SU-DHL-6 (cell line): ENCODE results near the gene COL1A2.

Experiments
- EZH2phosphoT487 ChIP-seq: fragments of 200-600 bp; sonication (generic), shearing (Covaris generic); conservative IDR thresholded peaks from 2 replicates; pipeline ENCODE4 v1.6.1; 2018; ENCODE audit warnings: mild to moderate bottlenecking, antibody characterized with exemption, low read length, moderate library complexity, mixed read lengths
- TF ChIP-seq, protein P1 (sequence below): fragments of 200-600 bp; sonication (generic); IDR thresholded peaks from one replicate; pipeline ENCODE4 v1.5.1; 2017; ENCODE audit warnings: antibody characterized with exemption, mild to moderate bottlenecking, low read length, moderate library complexity; ENCODE audit not compliant: insufficient read depth, poor library complexity, severe bottlenecking

DNA sequence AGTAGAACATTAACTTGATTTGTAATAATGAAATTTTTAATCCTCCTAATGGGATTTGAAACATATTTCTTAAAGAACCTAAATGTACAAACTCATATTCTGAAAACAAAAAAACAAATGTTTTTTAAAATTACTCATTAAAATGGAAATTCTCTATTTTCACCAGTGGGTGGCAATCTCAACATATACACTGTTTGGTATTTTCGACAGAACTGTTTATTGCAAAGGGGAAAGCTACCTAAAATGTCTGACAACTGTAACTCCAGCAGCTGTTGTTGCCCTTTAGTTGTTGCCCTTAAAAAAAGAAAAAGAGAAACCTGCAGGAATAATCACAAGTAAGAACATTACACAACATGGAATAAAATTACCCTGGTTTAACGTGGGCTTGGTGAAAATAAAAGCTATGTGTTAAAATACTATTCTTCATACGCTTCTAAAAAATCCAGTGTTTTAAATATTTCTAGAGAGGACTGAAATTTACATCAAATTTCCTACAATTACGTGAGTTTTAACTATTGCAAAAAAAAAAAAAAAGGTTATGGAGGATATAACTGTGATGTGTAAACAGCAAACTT lies 54.5 kb downstream of the COL1A2 start:
- TF ChIP-seq, protein P1, sequence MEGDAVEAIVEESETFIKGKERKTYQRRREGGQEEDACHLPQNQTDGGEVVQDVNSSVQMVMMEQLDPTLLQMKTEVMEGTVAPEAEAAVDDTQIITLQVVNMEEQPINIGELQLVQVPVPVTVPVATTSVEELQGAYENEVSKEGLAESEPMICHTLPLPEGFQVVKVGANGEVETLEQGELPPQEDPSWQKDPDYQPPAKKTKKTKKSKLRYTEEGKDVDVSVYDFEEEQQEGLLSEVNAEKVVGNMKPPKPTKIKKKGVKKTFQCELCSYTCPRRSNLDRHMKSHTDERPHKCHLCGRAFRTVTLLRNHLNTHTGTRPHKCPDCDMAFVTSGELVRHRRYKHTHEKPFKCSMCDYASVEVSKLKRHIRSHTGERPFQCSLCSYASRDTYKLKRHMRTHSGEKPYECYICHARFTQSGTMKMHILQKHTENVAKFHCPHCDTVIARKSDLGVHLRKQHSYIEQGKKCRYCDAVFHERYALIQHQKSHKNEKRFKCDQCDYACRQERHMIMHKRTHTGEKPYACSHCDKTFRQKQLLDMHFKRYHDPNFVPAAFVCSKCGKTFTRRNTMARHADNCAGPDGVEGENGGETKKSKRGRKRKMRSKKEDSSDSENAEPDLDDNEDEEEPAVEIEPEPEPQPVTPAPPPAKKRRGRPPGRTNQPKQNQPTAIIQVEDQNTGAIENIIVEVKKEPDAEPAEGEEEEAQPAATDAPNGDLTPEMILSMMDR = peak; percentile 50
- no peak for TF ChIP-seq EZH2phosphoT487
